Cardiac muscle cell (in vitro differentiated cells and primary cell): Measurements from ENCODE around the gene FHIT. TPM values are rescaled to one million over a fixed set of nuclear protein-coding genes. Genes with fewer than 3 reads are reported as not detected.
"Not testable (repeated sequence)": the region's sequence is repeated elsewhere in the genome, so short reads cannot be mapped to it uniquely, and the experiment has no call there.

ENCODE experiments used
- DNase-seq, 2 donors: peaks; one replicate each; pipeline versions ENCODE4 v3.0.0 to v3.0.0-alpha.2; 2010 to 2017; ENCODE audit warnings: low read depth in 1 of 2, low spot score in 1 of 2
- H3K27ac ChIP-seq: fragments of 200-600 bp; sonication (generic); 2 replicates; pipeline ENCODE4 v1.5.1; 2016
- H3K27me3 ChIP-seq: fragments of 200-600 bp; sonication (generic); 2 replicates; pipeline ENCODE4 v1.6.0; 2016; ENCODE audit warnings: control low read depth
- H3K36me3 ChIP-seq: fragments of 200-600 bp; sonication (generic); 2 replicates; pipeline ENCODE4 v1.5.1; 2016; ENCODE audit warnings: control low read depth
- H3K4me1 ChIP-seq: fragments of 200-600 bp; sonication (generic); 2 replicates; pipeline ENCODE4 v1.8.1; 2017; ENCODE audit warnings: low read depth, mild to moderate bottlenecking, mixed run types
- H3K4me3 ChIP-seq: fragments of 200-600 bp; sonication (generic); 2 replicates; pipeline ENCODE4 v1.5.1; 2016; ENCODE audit warnings: mild to moderate bottlenecking
- H3K9me3 ChIP-seq: fragments of 200-600 bp; sonication (generic); 2 replicates; pipeline ENCODE4 v1.5.1; 2017; ENCODE audit warnings: low read depth, mild to moderate bottlenecking, control low read depth
- CTCF ChIP-seq: IDR thresholded peaks from 2 replicates; pipeline ENCODE4 v1.5.1; 2012; ENCODE audit warnings: low read depth, mild to moderate bottlenecking, low read length
- polyA plus RNA-seq: library from polyadenylated mRNA; unstranded; fragments of >200 nt; fragmentation: Nextera tagmentation; extraction: Ambion mirVana; gene quantifications from 2 replicates; pipeline ENCODE4 v1.2.1, GENCODE V29; 2016
- total RNA-seq: library from RNA; depleted of rRNA; stranded (reverse); fragments of >200 nt; gene quantifications from 2 replicates; pipeline ENCODE4 v1.2.3, GENCODE V29; 2016

FHIT gene
- total and polyA plus RNA-seq, 2 experiments from 2014 or later: 6.9 to 12.5 TPM

DNA sequence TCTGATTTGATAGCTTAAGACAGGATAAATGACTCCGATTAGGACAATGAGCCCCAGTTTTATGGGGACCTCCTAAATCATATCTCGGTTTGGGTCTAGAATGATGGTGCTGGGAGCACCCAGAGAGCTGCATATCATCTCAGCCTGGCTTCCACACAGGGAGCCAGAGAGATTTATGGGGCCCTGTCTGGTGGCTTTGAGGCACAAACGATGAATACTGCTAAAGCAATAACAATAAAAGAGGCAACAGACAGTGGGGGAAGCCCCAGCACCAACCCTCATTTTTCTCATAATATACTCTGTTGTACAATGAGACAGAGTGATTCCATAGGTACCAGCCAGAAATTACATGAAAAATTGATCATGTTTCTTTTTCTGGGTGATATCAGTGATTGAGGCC, 1312.4 kb downstream of the FHIT start:
- no peak overlapping the region for H3K4me3 ChIP-seq
- peaks cover 59% of the 10 kb centered on the region for H3K4me1 ChIP-seq
- no peak for TF ChIP-seq CTCF
- peak overlapping the region; percentile 75 for H3K27ac ChIP-seq
- no peak for DNase-seq
- no peaks in the 10 kb centered on the region for H3K9me3 ChIP-seq
- H3K36me3 ChIP-seq: no peaks in the 10 kb centered on the region
- no peaks in the 10 kb centered on the region for H3K27me3 ChIP-seq

DNA sequence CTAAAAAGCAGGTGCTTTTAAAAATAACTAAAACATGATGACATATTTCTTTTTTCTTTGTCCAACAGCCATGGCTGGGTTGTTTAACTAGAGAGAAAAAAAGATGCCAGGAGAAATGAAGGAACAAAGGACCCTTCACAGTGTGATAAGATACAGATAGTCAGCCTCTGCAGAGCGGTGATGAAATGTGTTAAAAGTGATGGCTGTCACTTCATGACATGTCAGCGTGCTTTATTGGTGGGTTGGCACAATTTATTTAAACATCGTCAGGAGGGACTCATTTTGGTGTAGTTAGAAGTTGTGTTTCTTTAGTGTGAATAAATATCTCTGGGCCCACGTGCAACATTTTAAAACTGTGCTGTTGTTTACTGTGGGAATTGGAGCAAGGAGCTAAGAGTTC, 1314.1 kb downstream of the FHIT start:
- TF ChIP-seq CTCF: no peak
- Histone ChIP-seq H3K4me3 (no peak overlapping the region), H3K27me3 (no peaks in the 10 kb centered on the region), H3K27ac (peak overlapping the region; percentile 17), H3K9me3 (no peaks in the 10 kb centered on the region), H3K36me3 (no peaks in the 10 kb centered on the region), H3K4me1 (peaks cover 62% of the 10 kb centered on the region)
- DNase-seq: peak in 1 of 2 donors; percentile 32

DNA sequence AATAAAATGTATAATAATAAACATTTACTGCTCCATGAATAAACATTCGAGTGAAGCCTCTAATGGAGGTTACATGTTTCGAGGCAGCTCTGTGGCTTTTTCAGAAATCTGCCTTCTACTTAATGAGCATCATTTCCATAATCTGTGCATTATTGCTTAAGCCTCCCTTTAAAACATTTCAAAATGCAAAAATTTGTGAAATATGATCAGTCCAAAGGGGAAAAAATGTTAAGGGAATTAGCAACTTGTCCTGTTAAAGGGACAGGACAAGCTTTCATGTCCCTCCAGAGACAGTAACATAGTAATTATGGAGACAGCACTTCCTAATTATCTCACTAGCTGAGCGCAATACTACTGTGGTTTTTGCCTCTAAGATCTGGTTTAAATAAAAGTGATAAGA, 1314.8 kb downstream of the FHIT start:
- H3K9me3 ChIP-seq: no peaks in the 10 kb centered on the region
- peak overlapping the region; percentile 17 for H3K27ac ChIP-seq
- H3K4me3 ChIP-seq: no peak overlapping the region
- TF ChIP-seq CTCF: no peak
- no peak for DNase-seq
- peaks cover 57% of the 10 kb centered on the region for H3K4me1 ChIP-seq
- no peaks in the 10 kb centered on the region for H3K27me3 ChIP-seq
- no peaks in the 10 kb centered on the region for H3K36me3 ChIP-seq

DNA sequence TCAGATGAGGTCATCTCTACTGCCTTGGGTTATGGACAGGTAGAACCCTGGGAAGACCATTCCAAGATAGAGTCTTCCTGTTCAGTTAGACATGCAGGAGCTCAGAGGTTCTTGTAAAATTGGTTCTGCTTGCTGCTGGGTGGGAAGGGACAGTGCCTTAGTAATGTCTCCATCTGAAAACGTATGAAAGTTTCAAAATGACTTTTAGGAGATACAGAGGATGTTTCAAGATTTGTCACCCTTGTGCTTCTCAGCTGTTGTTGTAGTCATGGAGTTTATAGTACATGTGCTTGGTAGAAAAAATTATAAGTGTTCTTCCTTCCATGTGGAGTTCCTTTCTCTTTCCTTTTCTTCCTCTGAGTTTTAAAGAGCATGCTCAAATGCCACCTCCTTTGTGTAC, 1316.2 kb downstream of the FHIT start:
- H3K27ac ChIP-seq: no peak overlapping the region
- no peaks in the 10 kb centered on the region for H3K36me3 ChIP-seq
- TF ChIP-seq CTCF: no peak
- no peaks in the 10 kb centered on the region for H3K27me3 ChIP-seq
- DNase-seq: no peak
- no peaks in the 10 kb centered on the region for H3K9me3 ChIP-seq
- H3K4me3 ChIP-seq: no peak overlapping the region
- H3K4me1 ChIP-seq: peaks cover 44% of the 10 kb centered on the region

GRCh38 chr3:59934560-59934959, 1316.7 kb downstream of the FHIT start:
- H3K36me3 ChIP-seq, H3K27ac ChIP-seq, H3K27me3 ChIP-seq, H3K9me3 ChIP-seq, H3K4me3 ChIP-seq, DNase-seq: not testable (repeated sequence)
- H3K4me1 ChIP-seq: peaks cover 42% of the 10 kb centered on the region

GRCh38 chr3:59930170-59930569, 1321.1 kb downstream of the FHIT start:
- H3K4me3 ChIP-seq: no peak overlapping the region
- TF ChIP-seq CTCF: no peak
- H3K27me3 ChIP-seq: no peaks in the 10 kb centered on the region
- H3K36me3 ChIP-seq: no peaks in the 10 kb centered on the region
- H3K9me3 ChIP-seq: no peaks in the 10 kb centered on the region
- peaks cover 5% of the 10 kb centered on the region for H3K4me1 ChIP-seq
- DNase-seq: no peak
- no peak overlapping the region for H3K27ac ChIP-seq
